Measurements from ENCODE around the gene OVOL1.

Gene OVOL1

DNA sequence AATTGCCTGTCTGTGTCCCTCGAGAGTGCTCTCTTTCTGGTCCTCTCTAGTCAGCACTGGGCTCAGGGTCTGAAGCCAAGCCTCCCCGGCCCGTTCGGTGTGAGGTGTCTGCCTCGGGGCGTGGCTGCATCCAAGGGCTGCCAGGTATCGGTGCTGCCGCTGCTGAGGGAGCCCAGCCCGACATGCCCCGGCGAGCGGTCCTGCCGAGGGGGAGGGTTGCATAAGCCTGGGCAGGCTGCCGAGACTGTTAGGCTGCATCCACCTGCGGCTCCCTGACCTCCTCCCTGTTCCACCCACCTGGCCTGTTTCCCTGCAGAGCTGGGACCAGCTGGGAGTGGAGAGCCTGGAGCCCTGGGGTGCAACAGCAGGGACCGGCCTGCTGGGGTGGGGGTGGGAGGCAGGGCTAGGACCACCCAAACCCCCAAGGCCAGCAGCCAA, 6.3 kb downstream of the OVOL1 start:
- DNase-seq = peak; percentile 34

DNA sequence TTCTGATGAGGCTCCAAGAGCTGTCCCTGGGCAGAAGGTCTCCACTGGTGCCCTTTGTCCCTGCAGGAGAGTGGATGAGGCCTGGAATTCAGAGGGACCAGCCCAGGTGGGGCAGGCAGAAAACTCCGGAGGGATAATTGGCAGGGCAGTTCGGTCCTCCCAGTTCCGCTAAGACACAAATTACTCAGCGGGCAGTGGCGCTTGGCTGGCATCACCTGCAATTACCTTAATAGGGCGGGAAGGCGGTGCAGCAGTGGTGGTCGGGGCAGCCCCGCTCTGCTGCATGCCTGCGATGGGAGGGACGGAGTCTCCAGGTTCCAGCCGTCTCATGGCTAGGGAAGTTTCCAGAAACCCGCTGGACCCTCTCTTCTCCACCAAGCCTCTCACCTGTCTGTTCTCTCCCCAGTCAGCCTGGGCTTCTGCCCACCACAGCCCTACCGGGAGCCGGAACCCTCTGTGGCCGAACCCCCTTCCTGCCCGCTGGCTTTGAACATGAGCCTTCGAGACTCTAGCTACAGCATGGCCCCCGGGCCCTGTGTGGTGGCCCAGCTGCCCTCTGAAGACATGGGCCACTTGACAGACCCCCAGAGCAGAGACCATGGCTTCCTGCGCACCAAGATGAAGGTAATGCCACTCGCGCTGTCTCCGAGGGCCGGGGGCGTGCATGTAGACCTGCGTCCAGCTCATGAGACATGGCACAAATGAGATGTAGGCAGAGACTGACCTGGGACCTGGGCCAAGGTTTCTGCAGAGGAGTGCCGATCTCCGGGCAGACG, 7.0 kb downstream of the OVOL1 start:
- DNase-seq = peak; percentile 10

DNA sequence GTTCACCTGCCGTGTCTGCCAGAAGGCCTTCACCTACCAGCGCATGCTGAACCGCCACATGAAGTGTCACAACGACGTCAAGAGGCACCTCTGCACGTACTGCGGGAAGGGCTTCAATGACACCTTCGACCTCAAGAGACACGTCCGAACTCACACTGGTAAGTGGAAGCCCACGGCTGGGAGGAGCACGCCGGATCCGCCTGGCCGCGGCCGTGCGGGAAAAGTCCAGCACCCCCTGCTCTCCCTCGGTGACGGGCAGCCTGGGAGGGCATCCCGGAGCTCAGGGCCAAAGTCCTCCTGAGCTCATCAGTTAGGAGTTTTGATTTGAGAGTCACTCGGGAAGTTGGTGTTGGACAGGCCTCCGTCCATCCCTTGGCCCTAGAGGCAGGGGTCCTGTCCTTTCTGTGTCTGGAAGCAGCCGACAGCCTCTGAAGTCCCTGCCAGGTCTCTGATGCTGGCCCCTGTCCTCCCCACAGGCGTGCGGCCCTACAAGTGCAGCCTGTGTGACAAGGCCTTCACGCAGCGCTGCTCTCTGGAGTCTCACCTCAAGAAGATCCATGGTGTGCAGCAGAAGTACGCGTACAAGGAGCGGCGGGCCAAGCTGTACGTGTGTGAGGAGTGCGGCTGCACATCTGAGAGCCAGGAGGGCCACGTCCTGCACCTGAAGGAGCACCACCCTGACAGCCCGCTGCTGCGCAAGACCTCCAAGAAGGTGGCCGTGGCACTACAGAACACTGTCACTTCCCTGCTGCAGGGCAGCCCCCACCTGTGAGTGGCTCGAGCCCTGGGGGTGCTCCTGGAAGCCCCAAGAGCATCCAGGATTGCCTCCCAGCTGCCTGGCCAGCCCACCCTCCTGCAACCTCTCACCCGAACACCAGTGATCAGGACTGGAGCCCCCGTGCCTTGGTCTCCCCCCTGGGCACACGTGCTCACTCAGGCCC, 8.0 kb downstream of the OVOL1 start:
- DNase-seq = no peak

DNA sequence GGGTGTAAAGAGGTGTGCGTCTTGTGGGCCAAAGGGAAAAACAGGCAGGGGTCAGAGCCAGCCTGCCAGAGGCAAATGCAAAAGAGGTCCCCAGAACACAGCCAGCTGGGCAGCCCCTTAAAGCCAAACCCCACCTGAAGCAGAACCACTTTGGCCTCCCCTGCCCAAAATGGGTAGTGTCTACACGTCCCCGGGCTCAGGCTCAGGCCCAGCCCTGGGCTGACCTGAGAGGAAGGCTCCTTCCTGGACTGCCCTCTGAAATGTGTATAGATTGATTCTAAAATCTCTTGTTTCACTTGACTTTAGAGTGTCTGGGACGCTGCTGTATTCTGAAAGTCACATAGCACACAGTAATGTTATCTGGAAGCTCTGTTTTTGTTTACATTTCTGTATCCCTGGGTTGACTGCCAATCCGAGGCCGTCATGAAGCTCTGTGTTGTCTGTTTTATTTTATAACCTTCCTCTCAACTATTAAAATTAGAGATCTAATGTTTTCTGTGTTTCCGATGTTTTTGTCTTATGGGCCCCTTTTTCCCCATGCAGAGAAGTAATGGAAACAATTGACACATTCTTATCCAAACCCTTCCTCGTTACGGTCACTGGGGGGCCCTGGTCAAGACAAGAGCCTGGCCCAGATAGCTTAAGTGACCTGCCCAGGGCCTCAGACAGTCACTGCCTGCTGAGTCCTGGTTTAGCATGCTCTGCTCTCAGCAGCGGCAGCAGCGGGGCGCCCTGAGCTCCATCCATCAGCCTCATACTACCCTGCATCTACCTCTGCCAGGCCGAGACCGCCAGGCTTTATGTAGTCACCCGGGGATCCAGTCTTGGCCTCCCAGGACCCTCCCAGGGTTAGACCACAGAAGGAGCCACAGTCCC, 10.1 kb downstream of the OVOL1 start:
- no peak for DNase-seq

DNA sequence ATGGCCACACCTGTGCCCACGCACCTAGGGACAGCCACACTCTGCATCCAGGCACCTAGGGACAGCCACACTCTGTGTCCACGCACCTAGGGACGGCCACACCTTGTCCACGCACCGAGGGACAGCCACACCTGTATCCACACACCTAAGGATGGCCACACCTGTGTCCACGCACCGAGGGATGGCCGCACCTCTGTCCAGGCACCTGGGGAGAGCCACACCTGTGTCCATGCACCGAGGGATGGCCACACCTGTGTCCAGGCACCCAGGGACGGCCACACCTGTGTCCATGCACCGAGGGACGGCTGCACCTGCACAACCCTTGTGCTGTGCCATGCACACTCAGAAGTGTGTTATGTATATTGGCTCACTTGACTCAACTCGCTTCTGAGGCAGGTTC, 10.8 kb downstream of the OVOL1 start:
- DNase-seq = no peak

DNA sequence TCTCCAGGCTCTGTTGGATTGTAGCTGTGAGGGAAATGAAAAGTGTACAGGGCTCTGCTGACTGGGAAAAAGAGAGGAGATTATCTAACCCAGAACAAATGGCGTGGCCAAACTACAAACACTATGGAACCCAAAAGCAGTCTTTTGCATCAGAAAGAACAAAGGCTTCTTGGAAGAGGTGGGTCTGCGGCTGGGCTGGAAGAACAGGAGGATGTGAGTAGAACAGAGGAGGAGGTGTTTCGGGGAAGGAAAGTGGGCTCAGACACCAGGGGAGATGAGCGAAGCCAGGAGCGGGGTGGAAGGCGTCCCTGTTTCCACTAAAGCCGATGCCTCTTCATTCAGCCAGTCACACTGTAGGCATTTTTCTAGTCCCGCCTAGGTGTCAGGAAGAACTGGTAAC, 12.0 kb downstream of the OVOL1 start:
- no peak for DNase-seq

DNA sequence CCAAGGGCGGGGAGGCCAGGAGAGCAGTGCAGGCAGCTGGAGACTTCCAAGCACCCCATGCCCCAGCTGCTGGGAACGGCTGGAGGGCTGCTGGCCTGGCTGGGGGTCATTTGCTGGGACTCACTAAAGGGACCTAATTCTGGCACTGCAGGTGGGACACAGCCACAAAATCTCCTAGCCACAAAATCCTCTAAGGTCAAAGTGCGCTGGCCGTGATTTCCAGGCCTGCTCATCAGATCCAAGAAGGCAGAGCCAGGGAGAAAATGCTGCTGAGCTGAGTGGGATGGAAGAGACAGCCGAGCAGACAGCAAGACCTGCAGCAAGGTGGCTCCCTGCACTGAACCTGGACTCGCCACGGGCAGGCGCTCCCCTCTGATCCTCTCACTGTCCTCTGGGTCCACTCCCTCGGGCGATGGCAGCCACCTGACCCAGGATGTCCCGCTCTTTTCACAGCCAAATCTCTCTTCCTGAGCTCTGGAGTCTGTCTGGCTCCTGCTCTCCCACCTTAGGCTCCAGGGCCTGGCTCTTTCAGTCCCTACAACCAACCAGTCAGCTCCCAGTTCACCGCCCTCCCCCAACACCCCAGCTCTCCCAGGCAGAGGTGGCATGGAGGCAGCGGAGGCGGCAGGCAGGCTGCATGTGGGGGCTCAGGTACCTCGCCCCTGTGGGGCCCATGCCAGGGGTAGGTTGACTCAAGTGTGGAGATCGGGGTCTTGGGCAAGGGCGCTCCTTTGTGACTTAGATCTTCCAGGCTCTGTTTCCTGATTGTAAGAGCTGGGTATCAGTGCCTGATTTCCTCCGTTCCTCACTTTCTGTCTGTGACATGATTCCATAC, 14.5 kb downstream of the OVOL1 start:
- DNase-seq = no peak

DNA sequence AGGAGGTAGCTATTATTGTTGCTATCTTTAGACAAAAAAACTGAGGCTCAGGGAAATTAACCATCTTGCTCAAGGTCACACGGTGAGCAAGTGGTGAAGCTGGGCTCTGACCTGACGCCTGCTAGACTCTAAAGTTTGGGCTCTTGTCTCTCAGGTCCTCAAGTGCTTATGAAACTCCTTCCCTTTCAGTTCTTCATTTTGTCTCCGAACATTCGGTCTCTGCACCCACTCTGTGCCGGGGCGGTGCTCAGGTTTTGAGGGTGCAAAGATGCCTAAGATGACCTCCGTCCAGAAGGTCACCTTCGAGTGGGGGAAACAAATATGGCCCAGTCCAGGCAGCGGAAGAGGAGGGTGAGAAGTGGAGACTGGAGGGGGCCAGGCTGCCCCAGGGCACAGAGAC, 16.0 kb downstream of the OVOL1 start:
- DNase-seq = no peak

DNA sequence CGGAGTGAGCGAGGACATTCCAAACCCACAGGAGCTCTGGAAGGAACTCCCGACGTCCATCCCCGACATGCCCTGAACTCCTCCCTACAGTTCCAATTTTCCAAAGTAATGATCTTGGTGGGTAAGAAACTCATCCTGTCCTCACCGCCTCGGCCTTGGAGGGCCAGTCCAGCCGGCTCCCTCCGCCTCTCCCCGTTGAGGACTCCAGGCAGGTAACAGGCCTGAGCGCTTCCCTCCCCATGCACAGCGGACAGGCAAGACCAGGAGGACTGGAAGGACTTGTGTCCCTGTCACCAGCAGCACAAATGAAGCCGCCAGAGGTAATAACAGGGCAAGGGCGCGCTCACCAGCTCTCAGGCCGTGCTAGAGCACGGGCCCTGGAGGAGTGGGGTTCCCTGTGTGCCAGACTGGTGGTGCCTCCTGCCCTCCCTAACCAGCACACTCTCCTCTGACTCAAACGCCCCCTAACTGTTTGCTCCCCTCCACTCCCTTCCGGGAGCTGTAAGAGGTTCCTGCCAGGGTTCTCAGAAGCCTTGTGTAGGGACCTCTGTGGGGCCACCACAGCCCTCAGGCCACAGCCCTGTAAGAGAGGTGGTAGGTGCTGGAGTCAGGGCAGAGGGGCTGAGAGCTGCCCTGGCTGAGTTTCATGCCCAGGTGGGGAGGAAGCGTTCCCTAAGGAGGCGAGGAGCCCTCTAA, 17.1 kb downstream of the OVOL1 start:
- no peak for DNase-seq

DNA sequence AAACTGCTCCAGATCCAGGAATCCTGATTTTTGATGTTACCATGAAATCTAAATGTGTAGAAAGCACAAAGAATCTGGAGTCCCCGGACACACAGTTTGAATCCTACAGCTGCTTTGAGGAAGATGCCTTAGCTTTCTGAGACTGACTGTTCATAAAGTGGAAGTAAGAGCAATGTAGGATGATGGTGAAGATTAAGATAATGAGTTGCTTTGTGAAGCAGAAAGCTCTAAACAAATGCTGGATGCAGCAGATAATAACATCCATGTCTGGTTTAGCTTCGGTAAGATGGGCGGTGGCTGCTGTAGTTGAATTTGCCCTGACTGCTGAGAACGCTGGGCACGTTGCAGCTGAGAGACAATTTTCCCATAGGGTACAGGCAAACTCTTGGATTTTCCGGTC, 20.1 kb downstream of the OVOL1 start:
- no peak for DNase-seq

DNA sequence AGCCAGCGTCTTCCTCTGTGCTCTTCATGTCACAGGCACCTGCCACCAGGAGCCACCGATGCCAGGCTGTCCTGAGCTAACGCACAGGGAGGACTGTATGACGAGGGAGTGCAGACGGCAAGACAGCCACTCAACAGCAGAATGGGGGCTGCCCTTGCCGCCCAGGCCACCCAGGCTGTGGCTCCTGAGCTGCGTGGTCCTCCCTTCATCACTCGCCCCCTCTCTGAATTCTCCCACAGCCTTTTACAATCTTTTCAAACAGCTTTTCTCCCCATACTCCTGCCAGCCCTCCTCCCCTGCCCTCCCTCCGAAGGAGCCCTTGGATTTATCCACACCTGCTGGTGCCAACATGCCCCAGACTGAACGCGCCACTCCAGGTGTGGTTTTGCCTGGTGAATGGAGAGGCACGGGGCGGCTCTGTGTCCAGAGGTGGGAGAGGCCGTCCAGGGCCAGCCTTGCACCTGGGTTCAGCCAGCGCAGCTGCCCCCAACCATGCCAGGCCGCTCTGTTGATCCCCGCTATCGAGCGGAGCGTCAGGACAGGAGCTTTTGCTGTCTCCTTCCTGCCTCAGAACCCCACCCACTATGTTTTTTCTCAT, 22.0 kb downstream of the OVOL1 start:
- no peak for DNase-seq

DNA sequence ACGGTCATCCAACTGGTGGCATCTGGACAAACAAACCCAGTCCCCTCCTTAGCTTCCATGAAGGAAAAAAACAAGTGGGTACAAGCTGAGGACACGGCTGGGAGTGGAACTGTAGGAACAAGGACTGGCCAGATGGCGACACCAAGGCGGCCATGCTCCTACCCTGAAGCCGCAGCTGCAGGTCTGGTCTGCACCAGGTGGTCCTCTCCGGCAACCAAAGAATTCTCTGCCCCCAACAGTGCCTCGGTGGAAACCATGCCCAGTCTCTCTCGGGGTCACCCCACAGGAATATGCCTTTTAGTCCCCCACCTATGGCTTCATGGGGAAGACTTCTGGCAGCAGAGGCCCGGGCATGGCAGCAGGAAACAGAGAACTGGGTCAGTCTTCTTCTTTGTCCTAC, 22.6 kb downstream of the OVOL1 start:
- no peak for DNase-seq

DNA sequence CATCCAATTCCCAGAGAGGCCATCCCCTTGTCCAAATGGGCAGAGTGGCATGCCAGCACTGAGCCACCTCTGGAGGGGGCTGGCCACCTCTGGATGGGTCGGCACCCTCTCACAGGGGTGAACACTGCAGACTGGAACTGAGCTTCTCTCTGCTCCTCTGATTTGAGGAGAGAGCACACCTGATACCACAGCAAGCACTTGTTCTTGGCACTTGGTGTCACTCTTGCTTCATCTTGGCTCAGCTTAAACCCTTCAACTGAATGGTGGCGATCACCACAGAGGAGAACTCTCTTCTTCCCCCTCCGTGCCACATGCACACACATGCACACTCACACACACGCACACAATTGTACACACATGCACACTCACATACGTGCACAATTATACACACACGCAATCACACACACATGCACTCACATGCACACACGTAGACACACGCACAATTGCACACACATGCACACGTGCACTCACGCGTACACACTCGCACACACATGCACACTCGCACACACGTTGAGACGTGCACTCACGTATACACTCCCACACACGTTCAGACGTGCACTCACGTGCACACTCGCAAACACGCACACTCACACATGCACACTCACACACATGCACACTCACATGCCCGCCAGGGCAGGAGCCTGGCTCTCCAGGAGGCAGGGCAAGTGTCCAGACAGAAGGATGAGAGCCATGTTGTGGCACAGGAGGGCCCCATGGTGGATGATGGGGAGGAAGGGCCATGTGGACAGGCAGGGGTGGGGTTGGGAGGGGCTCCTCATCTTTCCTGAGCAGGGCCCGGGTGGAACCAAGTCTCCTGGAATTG, 23.4 kb downstream of the OVOL1 start:
- DNase-seq = no peak

DNA sequence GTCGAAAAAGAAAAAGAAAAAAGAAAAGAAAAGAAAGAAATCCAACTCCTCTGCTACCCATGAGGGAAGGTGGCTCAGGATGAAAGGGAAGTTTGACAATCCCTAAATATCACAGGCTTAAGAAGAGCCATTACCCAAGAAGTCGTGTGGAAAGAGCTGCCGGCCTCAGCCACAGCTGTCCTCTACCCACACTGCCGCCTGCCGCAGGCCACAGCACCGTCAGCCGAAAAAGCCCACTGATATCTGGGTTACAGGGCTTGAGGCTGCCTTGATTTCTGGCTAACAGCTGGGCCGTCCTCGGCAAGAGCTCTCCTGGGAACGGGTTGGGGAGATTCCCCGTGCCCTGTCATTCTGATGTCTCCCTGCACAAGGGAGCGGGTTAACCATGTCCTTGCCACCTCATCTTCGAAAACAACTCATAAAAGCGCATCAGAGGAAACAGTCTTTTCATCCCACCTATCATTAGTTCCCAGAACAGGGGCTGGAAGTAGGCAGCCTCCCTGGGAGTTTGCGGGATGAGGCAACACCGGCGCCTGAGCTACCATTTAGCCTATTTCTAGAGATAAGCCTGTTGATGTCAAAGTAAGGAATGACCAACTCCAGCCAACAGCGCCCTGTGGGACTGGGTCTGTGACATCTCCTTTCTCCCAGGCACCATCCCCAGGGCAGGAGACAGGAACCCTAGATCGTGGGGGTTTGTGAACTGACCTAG, 25.1 kb downstream of the OVOL1 start:
- DNase-seq = no peak

DNA sequence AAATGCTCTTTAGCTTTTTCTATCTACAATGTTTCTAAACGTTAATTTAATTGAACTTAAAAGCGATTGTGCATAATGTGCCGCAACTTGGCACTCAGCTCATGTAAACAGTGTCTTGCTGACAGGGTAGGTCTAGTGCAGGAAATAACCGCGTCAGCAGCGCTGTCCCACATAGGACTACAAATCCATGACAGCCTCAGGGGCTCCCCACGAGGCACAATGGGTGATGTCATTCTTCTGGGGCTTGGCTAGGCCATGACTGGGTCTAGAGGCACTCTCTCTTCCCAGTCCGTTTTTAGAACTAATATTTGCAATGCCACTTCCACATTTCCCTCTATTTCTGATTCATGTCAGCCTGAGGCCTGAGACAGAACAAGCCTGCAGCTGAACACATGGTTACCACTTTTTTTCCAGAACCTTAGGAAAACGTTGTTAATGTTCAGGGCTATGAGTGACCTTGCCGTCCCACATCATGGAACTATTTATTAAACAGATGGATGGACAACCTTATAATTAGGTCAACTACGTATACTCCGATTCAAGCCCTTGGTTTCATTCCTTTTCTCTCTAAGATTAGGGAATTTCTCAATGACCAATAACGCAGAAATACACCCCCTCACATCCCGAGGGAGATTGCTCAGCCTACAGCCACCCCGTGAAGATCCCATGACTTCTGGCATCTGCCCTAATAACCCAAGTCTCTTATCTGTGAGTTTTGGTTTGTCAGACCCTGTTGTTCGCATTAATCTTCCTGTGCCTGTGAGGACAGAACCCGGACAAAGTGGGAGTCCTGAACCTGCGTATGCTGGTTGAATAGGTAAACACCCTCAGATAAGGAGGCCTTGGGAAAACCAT, 27.5 kb downstream of the OVOL1 start:
- no peak for DNase-seq

DNA sequence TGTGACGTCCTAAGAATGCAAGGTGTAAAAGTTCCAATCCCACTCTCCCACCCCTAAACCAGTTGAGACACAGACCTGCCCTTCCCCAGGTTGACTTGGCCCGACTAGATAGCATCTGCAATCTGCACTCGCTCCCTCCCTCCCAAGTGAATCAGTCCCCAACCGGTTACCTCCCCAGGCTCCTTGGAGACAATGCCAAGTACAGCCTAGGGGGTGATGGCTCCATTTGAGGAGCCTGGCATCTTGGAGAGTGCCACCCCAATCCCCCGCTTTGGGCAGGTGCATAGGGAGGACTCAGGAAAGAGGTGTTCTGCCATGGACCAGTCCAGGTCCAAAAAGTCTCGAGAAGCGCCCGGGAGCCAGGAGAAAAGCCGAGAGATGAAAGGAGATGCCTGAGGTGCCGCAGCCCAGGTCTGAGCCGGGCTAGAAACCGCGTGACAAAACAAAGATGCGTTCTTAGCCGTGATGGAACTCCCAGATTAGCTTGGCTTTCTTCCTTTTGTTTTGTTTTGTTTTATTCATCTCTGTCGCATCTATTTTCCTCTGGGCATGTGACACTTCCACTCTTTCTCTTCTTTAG, 28.2 kb downstream of the OVOL1 start:
- DNase-seq = no peak

DNA sequence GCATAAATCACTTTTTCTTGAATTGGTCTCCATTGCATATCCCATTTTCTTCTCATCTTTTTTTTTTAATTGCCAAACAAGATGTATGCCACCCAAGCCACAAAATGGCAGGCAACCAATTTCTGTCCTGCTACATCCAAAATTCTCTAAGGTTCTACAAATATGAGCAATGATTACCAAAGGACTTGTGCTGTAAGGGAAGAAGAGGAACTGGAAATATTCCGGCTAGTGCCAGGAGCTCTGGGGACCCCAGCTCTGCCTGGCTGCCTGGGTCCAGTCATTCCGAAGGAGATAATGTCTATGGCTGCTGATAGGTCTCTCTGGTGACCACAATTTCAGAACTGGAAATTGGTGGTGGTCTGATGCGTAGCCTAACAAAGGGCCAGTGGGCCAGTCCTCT, 29.8 kb downstream of the OVOL1 start:
- DNase-seq = no peak

DNA sequence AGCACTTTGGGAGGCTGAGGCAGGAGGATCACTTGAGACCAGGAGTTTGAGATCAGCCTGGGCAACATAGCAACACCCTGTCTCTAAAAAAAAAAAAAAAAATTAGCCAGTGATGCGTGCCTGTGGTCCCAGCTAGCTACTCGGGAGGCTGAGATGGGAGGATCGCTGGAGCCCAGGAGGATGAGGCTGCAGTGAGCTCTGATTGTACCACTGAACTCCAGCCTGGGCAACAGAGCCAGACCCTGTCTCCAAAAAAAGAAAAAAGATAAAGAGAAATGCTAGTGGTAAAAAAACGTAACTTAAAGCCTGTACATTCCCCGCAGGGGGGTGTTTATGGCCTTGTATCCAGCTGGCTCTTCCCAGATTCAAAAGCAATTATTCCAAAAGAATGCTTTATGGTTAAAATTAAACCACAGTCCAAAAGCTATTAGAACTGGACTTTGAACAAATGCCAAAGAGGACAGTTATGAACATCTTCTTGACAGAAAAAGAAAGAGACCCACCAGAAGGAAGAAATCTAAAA, 30.5 kb downstream of the OVOL1 start:
- no peak for DNase-seq

Measured in NCI-H774 (cell line).